HG02623 (cell line): ENCODE measurements around the gene GINS2.

ENCODE experiments used
- ATAC-seq: cut with Tn5 transposase; IDR thresholded peaks from one replicate; pipeline ENCODE4 v1.9.1; 2021; ENCODE audit warnings: moderate library complexity; ENCODE audit not compliant: unreplicated experiment

The GINS2 gene

GRCh38 chr16:85656351-85657266 lies 32.1 kb downstream of the GINS2 start:
- no peak for ATAC-seq

- ATAC-seq: no peak
These were observed 33.3 kb downstream of the GINS2 start for GRCh38 chr16:85655216-85656129.

GRCh38 chr16:85654251-85655095 lies 34.3 kb downstream of the GINS2 start:
- no peak for ATAC-seq

- no peak for ATAC-seq
These were observed 35.4 kb downstream of the GINS2 start for GRCh38 chr16:85653290-85653891.

- no peak for ATAC-seq
These were observed 36.1 kb downstream of the GINS2 start for GRCh38 chr16:85652431-85653221.

GRCh38 chr16:85651629-85652430 lies 36.9 kb downstream of the GINS2 start:
- no peak for ATAC-seq

GRCh38 chr16:85650844-85651628 lies 37.7 kb downstream of the GINS2 start:
- ATAC-seq: no peak

- no peak for ATAC-seq
These were observed 38.5 kb downstream of the GINS2 start for GRCh38 chr16:85650135-85650843.

GRCh38 chr16:85649411-85650134 lies 39.2 kb downstream of the GINS2 start:
- no peak for ATAC-seq

- ATAC-seq: no peak
These were observed 39.9 kb downstream of the GINS2 start for GRCh38 chr16:85648805-85649204.

- ATAC-seq: no peak
These were observed 40.6 kb downstream of the GINS2 start for GRCh38 chr16:85648070-85648714.

- no peak for ATAC-seq
These were observed 41.8 kb downstream of the GINS2 start for GRCh38 chr16:85646976-85647375.

GRCh38 chr16:85646358-85646907 lies 42.3 kb downstream of the GINS2 start:
- ATAC-seq: no peak

- ATAC-seq: no peak
These were observed 43.6 kb downstream of the GINS2 start for GRCh38 chr16:85645021-85645589.

- ATAC-seq: no peak
These were observed 44.6 kb downstream of the GINS2 start for GRCh38 chr16:85644093-85644712.
